Right lobe of liver (tissue), 6 donors: ENCODE results near the gene KLHL11. TPM values are rescaled to one million over a fixed set of nuclear protein-coding genes. Genes with fewer than 3 reads are reported as not detected.

Experiments used
- ATAC-seq, 4 donors: fragments of 200-7000 bp; cut with Tn5 transposase; one replicate each; pipeline ENCODE4 v1.9.1; 2020; ENCODE audit warnings: mild to moderate bottlenecking in 4 of 4, moderate library complexity in 4 of 4
- DNase-seq, 3 donors: peaks; one replicate each; pipeline ENCODE4 v3.0.0-alpha.2; 2020
- H3K27ac ChIP-seq, 3 donors: fragments of 200-600 bp; one replicate each; pipeline ENCODE4 v1.8.0; 2022
- H3K27me3 ChIP-seq, 2 donors: fragments of 200-600 bp; one replicate each; pipeline ENCODE4 v1.8.0; 2022
- H3K36me3 ChIP-seq, 4 donors: fragments of 200-600 bp; sonication (generic) in 1 of 4; one replicate each; pipeline versions ENCODE4 v1.5.1 to v1.8.0; 2017 to 2022; ENCODE audit warnings: control low read depth in 1 of 4
- H3K4me1 ChIP-seq, 4 donors: fragments of 200-600 bp; sonication (generic) in 1 of 4; one replicate each; pipeline versions ENCODE4 v1.5.1 to v1.8.0; 2017 to 2022; ENCODE audit warnings: control low read depth in 1 of 4
- H3K4me3 ChIP-seq, 3 donors: fragments of 200-600 bp; one replicate each; pipeline ENCODE4 v1.8.0; 2022
- H3K9me3 ChIP-seq, 4 donors: fragments of 200-600 bp; sonication (generic) in 1 of 4; one replicate each; pipeline versions ENCODE4 v1.5.1 to v1.8.0; 2017 to 2022; ENCODE audit warnings: control low read depth in 1 of 4
- POLR2A ChIP-seq: fragments of 450-650 bp; IDR thresholded peaks from one replicate; pipeline ENCODE4 v1.6.1; 2017; ENCODE audit warnings: antibody characterized with exemption, mild to moderate bottlenecking
- WGBS: methylation state at CpG from one replicate; pipeline ENCODE4 v1.1.6; 2018; ENCODE audit warnings: low coverage, low lambda C conversion rate; ENCODE audit not compliant: insufficient coverage; ENCODE audit errors: missing lambda C conversion rate; 5-methylcytosine and 5-hydroxymethylcytosine counted together
- intact Hi-C, 2 donors: fragments of 100-400 bp; cut with DNase I; formaldehyde crosslinking; loops; one replicate each; pipeline versions ENCODE4 v1.11.2 to v1.14.1; 2022
- total RNA-seq, 6 experiments: library from RNA; depleted of rRNA in 2 of 6; stranded (reverse); fragments of >200 nt in 2 of 6; fragmentation: NEBNext Ultra II Directional in 3 of 6; extraction: Animal tissue kit (Norgen Biotek cat#: 25700) in 3 of 6; gene quantifications; one replicate each; pipeline versions ENCODE4 v1.1.0 to v1.2.4, GENCODE V29; 2016 to 2023
- TF ChIP-seq, protein P1 (sequence below), 4 donors: fragments of 200-600 bp in 3 of 4; fragments of 450-650 bp in 1 of 4; IDR thresholded peaks; one replicate each; pipeline versions ENCODE4 v1.5.1 to v1.8.0; 2016 to 2022; ENCODE audit warnings: antibody characterized with exemption in 4 of 4, mild to moderate bottlenecking in 2 of 4
- donor health status: DM: no; HTN: yes; CAD: no.
- donor health status: DM: no; HTN: no; CAD: no.
- donor health status: DM: no; HTN: no; CAD: no.
- donor health status: DM: no; HTN: yes; CAD: no.
- donor health status: DM: no; HTN: yes; CAD: no.

Gene KLHL11
- total RNA-seq, 6 experiments from 2014 or later = 2.9 to 7.0 (median 5.7) TPM

- DNase-seq = no peak
- H3K36me3 ChIP-seq = peaks cover 0 to 14% (median under 1%) of the 10 kb centered on the region in 4 donors
- intact Hi-C loops = no loop called here
Observed at GRCh38 chr17:41822216-41823140, 42.7 kb downstream of the KLHL11 start.

GRCh38 chr17:41821776-41822175 is 43.4 kb downstream of the KLHL11 start:
- Histone ChIP-seq H3K27ac (no peak overlapping the region), H3K36me3 (peaks cover 0 to 11% (median under 1%) of the 10 kb centered on the region in 4 donors), H3K4me3 (no peak overlapping the region), H3K4me1 (no peaks in the 10 kb centered on the region), H3K9me3 (no peaks in the 10 kb centered on the region), H3K27me3 (no peaks in the 10 kb centered on the region)
- TF ChIP-seq POLR2A = no peak
- TF ChIP-seq, protein P1, sequence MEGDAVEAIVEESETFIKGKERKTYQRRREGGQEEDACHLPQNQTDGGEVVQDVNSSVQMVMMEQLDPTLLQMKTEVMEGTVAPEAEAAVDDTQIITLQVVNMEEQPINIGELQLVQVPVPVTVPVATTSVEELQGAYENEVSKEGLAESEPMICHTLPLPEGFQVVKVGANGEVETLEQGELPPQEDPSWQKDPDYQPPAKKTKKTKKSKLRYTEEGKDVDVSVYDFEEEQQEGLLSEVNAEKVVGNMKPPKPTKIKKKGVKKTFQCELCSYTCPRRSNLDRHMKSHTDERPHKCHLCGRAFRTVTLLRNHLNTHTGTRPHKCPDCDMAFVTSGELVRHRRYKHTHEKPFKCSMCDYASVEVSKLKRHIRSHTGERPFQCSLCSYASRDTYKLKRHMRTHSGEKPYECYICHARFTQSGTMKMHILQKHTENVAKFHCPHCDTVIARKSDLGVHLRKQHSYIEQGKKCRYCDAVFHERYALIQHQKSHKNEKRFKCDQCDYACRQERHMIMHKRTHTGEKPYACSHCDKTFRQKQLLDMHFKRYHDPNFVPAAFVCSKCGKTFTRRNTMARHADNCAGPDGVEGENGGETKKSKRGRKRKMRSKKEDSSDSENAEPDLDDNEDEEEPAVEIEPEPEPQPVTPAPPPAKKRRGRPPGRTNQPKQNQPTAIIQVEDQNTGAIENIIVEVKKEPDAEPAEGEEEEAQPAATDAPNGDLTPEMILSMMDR (IDR thresholded peaks at IDR 0.05) = no peak
- DNase-seq = no peak
- ATAC-seq = no peak
- intact Hi-C loops = no loop called here
- 29% methylated on average over 1 of the region's 14 CpGs for WGBS

More at GRCh38 chr17:41822216-41823140, 42.7 kb downstream of the KLHL11 start:
- TF ChIP-seq, protein P1 (IDR thresholded peaks at IDR 0.05) = no peak
- ATAC-seq = no peak
- Histone ChIP-seq H3K9me3 (no peaks in the 10 kb centered on the region), H3K27ac (no peak overlapping the region), H3K27me3 (no peaks in the 10 kb centered on the region), H3K4me1 (no peaks in the 10 kb centered on the region), H3K4me3 (no peak overlapping the region)
- 67% methylated on average over 1 of the region's 12 CpGs for WGBS

- intact Hi-C loops = loop anchor here (10.0 kb wide), 2 partner anchors 67 to 137 kb away; no protein-coding TSS in a partner anchor
- TF ChIP-seq, protein P1 (IDR thresholded peaks at IDR 0.05) = no peak
- no peak for TF ChIP-seq POLR2A
- H3K9me3 ChIP-seq = no peaks in the 10 kb centered on the region
Observed at GRCh38 chr17:41818024-41818423, 47.2 kb downstream of the KLHL11 start.

DNA sequence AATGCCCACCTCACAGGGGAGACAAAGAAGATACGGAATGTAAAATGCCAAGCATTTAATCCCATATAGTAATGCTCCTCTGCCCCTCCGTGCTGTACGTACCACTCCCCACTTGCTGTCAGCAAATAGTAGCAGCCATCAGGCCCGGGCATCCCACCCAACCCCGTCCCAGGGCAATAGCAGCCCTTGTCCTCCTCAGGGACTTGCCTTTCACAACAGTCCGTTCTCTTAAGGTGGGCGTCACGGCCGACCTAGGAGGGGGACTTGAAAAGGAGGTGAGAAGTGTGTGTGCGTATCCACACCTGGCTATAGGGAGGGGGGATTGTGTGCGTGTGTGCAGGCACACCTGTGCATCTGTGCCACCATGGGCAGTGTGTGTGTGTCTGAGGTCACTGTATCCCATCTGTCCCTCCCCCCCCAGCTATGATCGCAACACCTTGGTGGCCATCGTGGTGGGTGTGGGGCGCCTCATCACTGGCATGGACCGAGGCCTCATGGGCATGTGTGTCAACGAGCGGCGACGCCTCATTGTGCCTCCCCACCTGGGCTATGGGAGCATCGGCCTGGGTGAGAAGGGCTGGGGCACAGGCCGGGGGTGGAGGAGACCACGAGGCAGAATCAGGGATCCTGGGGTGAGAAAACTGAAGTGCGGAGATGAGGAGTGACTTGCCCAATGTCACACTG is 48.4 kb downstream of the KLHL11 start:
- peaks cover 0 to 5% (median 2%) of the 10 kb centered on the region in 4 donors for H3K4me1 ChIP-seq
- H3K4me3 ChIP-seq = no peak overlapping the region
- 86% methylated on average over 5 of the region's 23 CpGs for WGBS
- H3K9me3 ChIP-seq = no peaks in the 10 kb centered on the region
- H3K36me3 ChIP-seq = no peaks in the 10 kb centered on the region
- DNase-seq (no peak), ATAC-seq (no peak)
- no peak overlapping the region for H3K27ac ChIP-seq
- TF ChIP-seq, protein P1 (IDR thresholded peaks at IDR 0.05) = no peak
- no peak for TF ChIP-seq POLR2A
- intact Hi-C loops = loop anchor here (10.0 kb wide), 2 partner anchors 68 to 138 kb away; no protein-coding TSS in a partner anchor
- no peaks in the 10 kb centered on the region for H3K27me3 ChIP-seq

More at GRCh38 chr17:41818024-41818423, 47.2 kb downstream of the KLHL11 start:
- Histone ChIP-seq H3K4me3 (no peak overlapping the region), H3K4me1 (no peaks in the 10 kb centered on the region), H3K27ac (no peak overlapping the region), H3K36me3 (no peaks in the 10 kb centered on the region), H3K27me3 (no peaks in the 10 kb centered on the region)
- ATAC-seq (no peak), DNase-seq (no peak)
- WGBS = 96% methylated on average over 11 of the region's 20 CpGs
